Stimulated activated CD4-positive, alpha-beta T cell treated with anti-CD3 and anti-CD28 coated beads, Interleukin-2, amount 100 ng/mL, for 4 hours (primary cell): ENCODE measurements around the gene ZNF365.
"Not testable (repeated sequence)": the region's sequence is repeated elsewhere in the genome, so short reads cannot be mapped to it uniquely, and the experiment has no call there.

ENCODE experiments used
- DNase-seq: peaks from one replicate; pipeline ENCODE4 v3.0.0-alpha.2; 2020; ENCODE audit warnings: low read depth

Gene ZNF365, protein sequence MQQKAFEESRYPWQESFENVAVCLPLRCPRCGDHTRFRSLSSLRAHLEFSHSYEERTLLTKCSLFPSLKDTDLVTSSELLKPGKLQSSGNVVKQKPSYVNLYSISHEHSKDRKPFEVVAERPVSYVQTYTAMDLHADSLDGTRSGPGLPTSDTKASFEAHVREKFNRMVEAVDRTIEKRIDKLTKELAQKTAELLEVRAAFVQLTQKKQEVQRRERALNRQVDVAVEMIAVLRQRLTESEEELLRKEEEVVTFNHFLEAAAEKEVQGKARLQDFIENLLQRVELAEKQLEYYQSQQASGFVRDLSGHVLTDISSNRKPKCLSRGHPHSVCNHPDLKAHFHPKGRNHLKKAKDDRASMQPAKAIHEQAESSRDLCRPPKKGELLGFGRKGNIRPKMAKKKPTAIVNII

DNA sequence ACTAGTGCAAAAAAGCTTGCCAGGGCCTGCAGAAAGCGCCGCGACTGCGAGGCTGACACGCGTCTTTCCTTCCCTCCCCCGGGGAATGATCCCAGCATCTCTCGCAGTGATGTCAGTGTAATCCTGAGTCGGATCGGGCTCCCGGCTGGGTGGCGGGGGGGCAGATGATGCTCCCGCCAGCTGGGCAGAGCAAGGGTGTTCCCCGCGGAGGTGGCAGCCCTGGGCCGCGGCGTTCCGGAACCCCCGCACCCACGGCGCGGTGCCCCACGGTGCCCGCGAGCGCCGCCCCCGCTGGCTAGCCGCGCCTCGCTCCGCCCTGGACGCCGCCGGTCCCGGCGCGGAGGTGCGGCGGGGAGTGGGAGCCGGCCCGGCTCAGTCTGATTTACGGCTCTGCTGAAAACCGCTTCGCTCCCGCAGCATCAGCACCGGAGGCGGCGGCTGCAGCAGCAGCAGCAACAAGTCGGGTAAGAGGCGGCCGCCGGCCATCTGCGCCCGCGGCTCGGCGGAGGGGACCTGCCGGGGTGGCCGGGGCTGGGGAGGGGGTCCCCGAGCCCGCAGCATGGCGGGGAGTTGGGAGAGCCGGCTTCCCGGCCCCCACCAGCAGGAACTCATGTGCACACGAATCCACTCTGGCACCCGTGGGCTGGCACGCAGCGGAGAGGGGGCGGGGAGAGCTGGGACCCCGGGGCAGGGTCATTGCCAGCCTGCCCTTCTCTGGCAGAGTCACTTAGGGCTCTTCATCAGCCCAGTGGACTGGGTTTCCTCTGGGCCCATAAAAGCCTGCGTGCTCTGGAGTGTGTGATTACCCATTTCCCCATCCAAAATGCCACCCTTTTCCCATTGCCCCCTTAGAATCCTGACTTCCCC lies at the start of gene ZNF365:
Gene ZNF365 (plus strand): TSS at position 375 of the 867 bp plus-strand sequence. CDS start 1,825 bp downstream, outside the sequence.
- no peak for DNase-seq

- DNase-seq, result no peak
These were observed 48.0 kb upstream of the ZNF365 start for GRCh38 chr10:62326176-62326575.

GRCh38 chr10:62327885-62328284 lies 46.3 kb upstream of the ZNF365 start:
- no peak for DNase-seq

DNA sequence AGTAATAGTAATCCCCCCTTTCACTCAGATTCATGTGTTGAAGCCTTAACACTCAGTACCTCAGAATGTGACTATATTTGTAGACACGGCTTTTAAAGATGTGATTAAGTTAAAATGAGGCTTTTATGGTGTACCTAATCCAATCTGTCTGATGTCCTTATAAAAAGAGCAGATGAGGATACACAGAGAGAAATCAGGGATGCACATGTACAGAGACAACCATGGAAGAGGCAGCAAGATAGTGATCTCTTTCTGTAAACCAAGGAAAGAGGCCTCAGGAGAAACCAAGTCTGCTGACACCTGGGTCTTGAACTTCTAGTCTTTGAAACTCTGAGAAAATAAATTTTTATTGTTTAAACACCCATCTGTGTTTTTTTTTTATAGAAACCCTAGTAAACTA lies 44.0 kb upstream of the ZNF365 start:
- DNase-seq, result no peak

DNA sequence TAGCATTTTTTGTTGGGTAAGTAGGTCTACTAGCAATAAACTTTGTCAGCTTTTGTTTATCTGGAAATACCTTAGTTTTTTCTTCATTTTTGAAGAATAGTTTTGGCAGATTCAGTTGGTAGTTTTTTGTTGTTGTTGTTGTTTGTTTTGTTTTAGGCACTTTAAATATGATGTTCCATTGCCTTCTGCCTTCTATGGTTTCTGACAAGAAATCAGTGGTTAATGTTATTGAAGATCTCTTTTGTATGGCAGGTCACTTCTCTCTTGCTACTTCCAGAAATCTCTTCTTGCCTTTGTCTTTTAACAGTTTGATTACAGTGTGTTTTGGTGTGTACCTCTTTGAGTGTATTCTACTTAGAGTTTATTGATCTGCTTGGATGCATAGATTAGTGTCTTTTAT lies 41.8 kb upstream of the ZNF365 start:
- no peak for DNase-seq

DNA sequence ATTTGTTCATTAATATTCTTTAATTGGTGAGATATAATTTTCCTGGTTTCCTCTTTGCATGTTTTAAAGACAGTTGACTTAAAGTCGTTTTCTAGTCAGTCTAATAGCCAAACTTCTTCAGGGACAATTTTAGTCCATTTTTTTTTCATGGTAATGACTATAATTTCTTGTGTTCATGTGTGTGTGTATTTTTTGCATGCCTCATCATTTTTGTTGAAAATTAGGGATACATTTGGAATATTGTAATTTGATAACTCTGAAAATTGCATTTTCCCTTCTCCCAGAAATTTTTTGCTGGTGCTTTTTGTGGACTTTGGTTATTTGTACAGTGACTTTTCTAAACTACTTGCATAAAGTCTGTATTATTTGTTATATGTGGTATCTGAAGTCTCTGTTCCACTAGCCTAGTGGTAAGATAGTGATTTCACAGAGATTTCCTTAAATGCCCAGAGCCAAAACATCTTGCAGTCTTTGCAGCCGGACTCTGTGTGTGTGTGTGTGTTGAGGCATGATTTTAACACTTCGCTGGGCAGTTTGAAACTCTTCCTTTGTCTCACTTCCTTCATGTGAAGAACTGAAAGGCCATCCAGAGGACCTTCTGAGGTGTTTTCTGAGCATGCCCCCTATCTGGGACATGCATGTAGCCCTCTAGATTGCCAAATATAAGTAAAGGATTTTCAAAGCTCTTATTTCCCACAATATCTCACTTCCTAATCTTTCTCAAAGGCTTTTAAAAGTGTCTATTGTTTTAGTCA lies 40.9 kb upstream of the ZNF365 start:
- DNase-seq, result no peak

GRCh38 chr10:62333988-62334682 lies 40.0 kb upstream of the ZNF365 start:
- DNase-seq, result no peak

- no peak for DNase-seq
These were observed 38.8 kb upstream of the ZNF365 start for GRCh38 chr10:62335326-62335725.

- no peak for DNase-seq
These were observed 37.8 kb upstream of the ZNF365 start for GRCh38 chr10:62336404-62336803.

GRCh38 chr10:62341419-62341818 lies 32.8 kb upstream of the ZNF365 start:
- DNase-seq, result no peak

DNA sequence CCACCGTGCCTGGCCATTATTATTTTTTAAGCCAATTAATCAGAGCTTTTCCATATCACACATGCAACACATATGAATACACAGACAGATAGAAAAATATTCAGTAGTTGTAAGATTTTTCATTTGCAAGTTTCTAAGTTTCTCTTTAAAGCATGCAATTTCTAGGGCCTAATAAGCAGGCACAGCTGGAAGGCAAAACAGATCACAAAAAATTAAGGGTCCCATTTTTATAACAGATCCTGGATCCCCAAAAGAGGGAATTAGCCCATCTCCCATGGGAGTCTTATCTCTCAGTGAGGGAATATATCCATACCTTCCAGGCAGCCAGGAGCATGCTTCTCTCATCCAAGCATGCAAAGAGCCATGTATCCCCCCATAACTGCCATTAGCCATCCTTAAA lies 31.2 kb upstream of the ZNF365 start:
- no peak for DNase-seq

- no peak for DNase-seq
These were observed 26.1 kb upstream of the ZNF365 start for GRCh38 chr10:62348029-62348428.

DNA sequence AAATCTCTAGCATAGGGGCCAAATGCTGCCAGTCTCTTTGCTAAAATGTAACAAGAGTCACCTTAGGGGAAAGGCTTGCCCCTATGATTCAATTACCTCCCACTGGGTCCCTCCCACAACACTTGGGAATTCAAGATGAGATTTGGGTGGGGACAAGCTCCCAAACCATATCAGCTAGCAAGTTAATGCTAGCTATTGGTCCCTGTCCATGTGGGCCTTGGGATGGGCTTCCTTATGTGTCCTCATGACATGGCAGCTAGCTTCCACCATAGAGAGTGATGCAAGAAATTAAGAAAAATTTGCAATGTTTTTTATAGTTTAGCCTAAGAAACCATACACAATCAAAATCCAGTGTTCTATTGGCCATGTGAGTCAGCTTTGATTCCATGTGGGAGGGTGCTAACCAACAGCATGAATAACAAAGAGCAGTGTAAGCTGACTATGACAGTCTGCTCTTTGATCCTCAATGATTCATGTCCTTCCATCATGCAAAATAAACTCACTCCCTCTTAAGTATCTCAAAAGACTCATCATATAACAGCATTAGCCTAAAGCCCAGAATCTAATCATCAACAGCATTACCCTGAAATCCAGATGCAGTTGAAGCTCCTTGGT lies 21.7 kb upstream of the ZNF365 start:
- peak; percentile 37 for DNase-seq

GRCh38 chr10:62354916-62355315 lies 19.3 kb upstream of the ZNF365 start:
- no peak for DNase-seq

- no peak for DNase-seq
These were observed 17.7 kb upstream of the ZNF365 start for GRCh38 chr10:62356447-62356846.

GRCh38 chr10:62358151-62358550 lies 16.0 kb upstream of the ZNF365 start:
- DNase-seq, result not testable (repeated sequence)

DNA sequence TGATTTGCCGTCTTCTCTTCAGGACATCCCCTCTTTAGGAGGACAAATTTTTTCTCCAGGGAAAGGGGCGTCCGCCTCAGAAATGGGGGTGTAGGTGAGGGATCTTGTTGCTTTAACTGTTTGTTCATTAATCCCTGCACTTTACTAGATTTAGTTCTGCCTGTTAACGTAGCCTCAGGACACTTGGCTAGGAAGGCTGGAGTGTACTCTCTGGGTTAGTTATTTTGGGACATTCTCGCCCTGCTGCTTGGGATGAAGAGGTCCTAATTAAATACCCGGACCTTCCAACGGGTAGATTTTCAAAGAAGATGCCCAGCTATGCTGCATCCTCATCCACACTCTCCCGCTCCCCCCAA lies 552 bp upstream of the ZNF365 start:
- DNase-seq, result no peak

DNA sequence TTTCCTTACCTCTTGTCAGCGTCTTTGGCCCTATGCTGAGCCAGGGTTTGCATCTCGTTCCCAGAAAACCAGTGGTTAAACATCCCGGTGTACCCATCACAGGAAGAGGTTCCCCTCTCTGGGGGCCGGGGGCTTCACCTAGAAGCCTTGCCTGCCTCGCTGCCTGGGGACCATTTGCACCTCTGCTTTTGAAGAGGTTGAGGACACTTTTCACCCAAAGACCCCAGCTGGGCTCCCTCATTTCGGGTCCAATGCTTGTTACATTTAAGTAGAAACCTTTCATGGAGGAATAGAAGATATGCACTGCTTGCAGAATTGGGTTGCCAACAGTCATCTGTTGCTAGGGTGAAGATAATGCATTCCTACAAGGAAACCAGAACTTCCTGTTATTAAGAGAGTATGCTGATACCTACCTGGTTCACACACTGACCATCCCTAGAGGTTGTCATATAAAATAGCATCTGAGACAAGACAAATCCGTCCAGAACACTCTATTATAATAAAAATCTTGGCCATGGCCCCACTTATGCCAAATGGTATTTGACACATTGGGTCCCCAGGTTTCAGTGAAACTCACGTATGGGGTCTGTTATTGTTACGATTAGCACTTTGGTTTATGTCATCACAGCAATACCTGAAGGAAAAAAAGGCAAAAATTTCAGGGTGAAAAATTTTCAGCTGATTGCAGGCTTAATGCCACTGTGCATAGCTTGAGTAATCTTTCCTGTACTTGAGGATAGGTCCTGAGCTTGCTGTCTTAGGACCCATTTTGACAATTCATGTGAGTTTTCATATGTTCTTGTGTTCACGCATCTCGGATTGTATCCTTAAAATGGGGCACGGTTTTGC lies 917 bp downstream of the ZNF365 start:
- DNase-seq, result no peak

GRCh38 chr10:62376071-62377025 lies 2.2 kb downstream of the ZNF365 start:
- DNase-seq, result no peak
